GM19455 (cell line): ENCODE results near the gene MORF4L1.
A peak's percentile ranks its signal among the peaks of the same experiment; 100 is the strongest.
"Not testable (repeated sequence)": the region's sequence is repeated elsewhere in the genome, so short reads cannot be mapped to it uniquely, and the experiment has no call there.

ENCODE experiments used
- ATAC-seq: cut with Tn5 transposase; IDR thresholded peaks from one replicate; pipeline ENCODE4 v1.9.1; 2021; ENCODE audit not compliant: unreplicated experiment

The MORF4L1 gene

GRCh38 chr15:78855746-78856145 lies 16.9 kb upstream of the MORF4L1 start:
- ATAC-seq, result no peak

DNA sequence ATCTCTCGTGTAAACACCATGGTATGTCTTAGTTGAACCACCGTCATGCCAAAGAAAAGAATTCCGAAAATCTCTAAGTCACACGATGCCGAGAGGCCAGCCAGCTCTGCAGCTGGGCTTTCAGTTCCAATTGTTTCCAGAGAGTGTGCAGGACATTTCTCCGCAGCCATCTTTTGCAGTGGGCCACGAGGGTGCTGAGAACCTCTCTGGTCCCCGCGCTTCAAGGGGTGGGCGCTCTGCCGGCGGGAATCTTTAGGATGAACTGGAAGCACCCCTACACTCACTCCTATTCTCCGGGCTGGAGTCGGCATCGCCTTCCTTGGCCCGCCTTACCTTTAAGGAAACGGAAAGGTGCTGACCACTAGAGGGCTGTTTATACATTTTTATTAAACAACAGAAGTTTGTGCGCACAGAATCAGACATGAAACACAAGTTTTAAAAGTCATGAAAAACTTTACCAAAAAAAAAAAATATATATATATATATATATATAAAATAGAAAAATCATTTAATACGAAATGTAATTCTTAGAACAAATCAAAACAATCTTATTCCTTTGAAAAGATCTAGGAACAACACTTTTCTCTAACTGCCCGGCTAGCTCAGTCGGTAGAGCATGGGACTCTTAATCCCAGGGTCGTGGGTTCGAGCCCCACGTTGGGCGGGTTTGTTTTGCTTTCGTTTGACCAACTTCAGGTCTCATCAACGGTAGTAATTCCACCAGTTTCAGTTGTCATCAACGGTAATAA lies 12.5 kb upstream of the MORF4L1 start:
- peak; percentile 85 for ATAC-seq

- ATAC-seq, result not testable (repeated sequence)
These were observed 7.1 kb upstream of the MORF4L1 start for GRCh38 chr15:78865585-78865984.

DNA sequence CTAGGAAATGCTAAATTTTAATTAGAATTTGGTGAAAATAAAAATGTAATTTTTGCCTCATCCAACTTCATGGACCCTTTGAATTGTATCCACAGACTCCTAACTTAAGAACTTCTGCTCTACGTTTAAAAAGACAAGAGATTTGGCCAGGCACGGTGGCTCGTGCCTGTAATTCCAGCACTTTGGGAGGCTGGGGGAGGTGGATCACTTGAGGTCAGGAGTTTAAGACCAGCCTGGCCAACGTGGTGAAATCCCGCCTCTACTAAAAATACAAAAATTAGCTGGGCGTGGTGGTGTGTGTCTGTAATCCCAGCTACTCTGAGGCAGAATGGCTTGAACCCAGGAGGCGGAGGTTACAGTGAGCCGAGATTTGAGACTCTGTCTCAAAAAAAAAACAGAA lies 6.7 kb upstream of the MORF4L1 start:
- not testable (repeated sequence) for ATAC-seq

- no peak for ATAC-seq
These were observed 5.9 kb upstream of the MORF4L1 start for GRCh38 chr15:78866803-78867202.

- no peak for ATAC-seq
These were observed 4.3 kb upstream of the MORF4L1 start for GRCh38 chr15:78868366-78868765.

- ATAC-seq, result not testable (repeated sequence)
These were observed 1.1 kb upstream of the MORF4L1 start for GRCh38 chr15:78871483-78872127.

- ATAC-seq, result peak; percentile 62
These were observed 492 bp downstream of the MORF4L1 start for GRCh38 chr15:78872972-78873792.

DNA sequence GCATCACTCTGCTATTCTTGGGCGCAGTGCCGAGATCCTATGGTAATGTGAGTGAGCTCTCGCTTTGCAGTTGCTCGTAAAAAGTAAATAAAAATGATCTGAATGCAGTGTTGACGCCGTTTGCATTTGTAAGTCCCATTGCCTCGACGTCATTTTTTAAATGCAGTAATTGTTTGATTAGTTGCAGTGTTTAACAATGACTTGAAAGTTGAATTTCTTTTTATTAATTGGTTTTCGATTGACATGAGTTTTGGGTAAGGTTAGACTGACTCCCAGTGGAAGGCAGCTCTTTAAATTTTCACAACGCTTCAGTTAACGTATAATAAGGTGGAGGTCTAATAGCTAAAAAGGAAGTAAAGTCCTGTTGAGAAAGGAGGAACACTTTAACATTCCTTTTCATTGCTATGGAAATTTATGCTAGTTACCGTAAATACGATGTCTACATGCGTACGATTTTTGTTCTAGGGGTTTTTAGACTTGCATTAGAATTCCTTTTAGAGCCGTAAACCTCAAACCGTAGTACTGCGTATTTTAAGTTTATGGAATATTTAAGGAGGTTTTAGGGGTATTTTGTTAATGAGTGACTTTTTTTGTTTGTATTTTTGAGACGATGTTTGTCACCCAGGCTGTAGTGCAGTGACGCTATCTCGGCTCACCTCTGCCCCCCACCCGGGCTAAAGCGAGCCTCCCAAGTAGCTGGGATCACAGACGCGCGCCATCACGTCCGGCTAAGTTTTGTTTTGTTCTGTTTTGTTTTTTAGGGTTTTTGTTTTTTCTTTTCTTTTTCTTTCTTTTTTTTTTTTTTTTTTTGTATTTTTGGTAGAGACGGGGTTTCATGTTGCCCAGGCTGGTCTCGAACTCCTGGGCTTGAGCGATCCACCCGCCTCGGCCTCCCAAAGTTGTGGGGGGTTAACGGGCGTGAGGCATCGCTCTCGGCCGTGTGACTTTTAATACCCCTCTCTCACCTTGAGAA lies 1.4 kb downstream of the MORF4L1 start:
- ATAC-seq, result no peak

- ATAC-seq, result no peak
These were observed 2.6 kb downstream of the MORF4L1 start for GRCh38 chr15:78875107-78875914.

- ATAC-seq, result not testable (repeated sequence)
These were observed 4.3 kb downstream of the MORF4L1 start for GRCh38 chr15:78876954-78877353.

GRCh38 chr15:78878356-78878755 lies 5.7 kb downstream of the MORF4L1 start:
- no peak for ATAC-seq

DNA sequence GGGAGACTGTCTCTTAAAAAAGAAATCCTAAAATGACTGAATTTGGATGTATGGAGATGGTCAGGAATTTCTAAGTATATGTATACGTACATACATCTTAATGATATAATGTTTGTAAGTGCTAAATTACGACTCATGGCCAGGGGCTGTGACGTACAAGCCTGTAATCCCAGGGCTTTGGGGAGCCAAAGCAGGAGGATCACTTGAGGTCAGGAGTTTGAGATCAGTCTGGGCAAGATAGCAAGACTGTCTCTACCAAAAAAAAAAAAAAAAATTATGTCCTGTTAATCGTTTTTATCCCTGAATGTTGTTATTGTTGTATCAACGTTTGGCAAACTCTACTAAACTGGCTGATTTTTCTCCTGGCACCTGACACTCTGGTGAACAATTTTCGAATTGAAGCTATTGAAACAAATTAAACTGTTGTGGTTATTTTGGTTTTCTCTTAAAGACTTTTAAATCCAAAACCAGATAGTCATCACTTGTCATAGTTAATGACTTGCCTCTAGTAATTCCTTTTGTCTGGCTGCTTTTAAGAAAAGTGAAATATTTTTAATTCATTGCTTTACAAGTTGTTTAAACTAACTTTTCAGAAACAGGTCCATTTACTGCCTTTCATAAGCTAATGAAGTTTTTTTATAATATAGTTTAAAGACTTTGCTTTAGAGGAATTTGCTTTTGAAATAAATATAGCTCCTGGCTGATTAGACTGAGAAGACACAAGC lies 7.0 kb downstream of the MORF4L1 start:
- ATAC-seq, result no peak

- no peak for ATAC-seq
These were observed 7.5 kb downstream of the MORF4L1 start for GRCh38 chr15:78880242-78880533.

DNA sequence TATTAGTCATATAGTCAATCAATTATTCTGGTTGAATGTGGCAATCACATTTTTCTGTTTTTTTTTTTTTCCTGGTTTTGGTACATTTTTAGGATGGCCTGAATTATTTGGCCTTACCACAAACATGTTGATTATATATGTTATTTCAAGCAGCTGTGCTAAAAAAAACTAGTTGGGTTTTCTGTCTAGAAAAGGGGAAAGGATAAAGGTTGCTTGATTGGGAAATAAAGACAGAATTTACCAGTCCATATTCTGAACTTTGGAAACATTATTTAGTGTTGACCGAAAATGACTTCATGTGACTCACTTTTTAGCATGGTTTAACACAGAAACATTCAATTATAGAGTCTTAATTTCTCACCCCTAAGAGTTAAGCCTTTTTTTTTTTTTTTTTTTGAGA lies 8.1 kb downstream of the MORF4L1 start:
- ATAC-seq, result no peak

DNA sequence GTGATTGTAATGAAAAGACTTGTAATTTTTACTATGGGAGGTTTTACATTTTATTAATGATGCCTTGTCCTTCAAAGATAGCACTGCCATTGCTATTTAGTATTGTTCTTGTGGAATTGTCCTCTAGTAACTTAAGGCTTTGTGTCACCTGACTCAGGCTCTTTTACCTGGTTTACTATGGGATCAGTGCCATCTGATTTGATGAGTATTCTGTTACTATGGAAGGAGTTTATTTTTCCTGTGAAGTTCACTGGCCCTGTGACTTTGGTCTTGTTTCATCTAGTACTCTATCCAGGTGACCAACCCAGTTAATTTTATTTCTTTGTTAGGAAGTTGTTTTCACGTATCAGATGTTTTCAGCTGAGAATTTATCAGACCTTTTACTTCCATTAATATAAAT lies 9.0 kb downstream of the MORF4L1 start:
- ATAC-seq, result no peak

GRCh38 chr15:78889000-78889399 lies 16.3 kb downstream of the MORF4L1 start:
- no peak for ATAC-seq

GRCh38 chr15:78893538-78893937 lies 20.8 kb downstream of the MORF4L1 start:
- ATAC-seq, result no peak

DNA sequence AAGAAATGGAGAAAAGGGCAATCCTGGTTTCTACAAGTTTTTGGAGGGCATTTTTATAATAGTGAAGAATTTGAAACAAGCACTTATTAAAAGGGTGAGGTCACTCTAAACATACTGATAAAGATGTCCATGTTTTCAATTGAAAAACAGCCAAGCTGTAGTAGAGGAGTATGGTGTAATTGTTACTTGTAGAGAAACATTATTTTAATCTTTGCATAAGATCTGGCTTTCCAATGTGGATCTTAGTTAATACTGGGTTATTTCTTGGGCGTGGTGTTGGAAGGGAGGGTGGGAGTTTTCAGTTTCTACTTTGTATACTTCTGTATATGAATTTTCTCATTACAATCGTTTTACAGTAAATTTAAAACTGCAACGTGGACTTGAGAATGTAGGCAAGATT lies 22.8 kb downstream of the MORF4L1 start:
- no peak for ATAC-seq
